SK-N-SH (cell line): ENCODE results near the gene ZNF614.

Experiments used
- CTCF ChIP-seq: fragments of 200-600 bp; sonication (generic); IDR thresholded peaks from 2 replicates; pipeline ENCODE4 v1.6.1; 2017; ENCODE audit warnings: antibody characterized with exemption, mild to moderate bottlenecking, moderate library complexity
- FOSL2 ChIP-seq: IDR thresholded peaks from 2 replicates; pipeline ENCODE4 v1.4.0; 2012; ENCODE audit warnings: low read depth, mild to moderate bottlenecking, moderate library complexity, borderline replicate concordance
- IRF3 ChIP-seq: fragments of 150-350 bp; IDR thresholded peaks from 2 replicates; pipeline ENCODE4 v1.6.1; 2016; ENCODE audit warnings: mild to moderate bottlenecking, low read depth, low read length
- NFIC ChIP-seq: IDR thresholded peaks from 2 replicates; pipeline ENCODE4 v1.4.0; 2012; ENCODE audit warnings: borderline replicate concordance
- TEAD4 ChIP-seq: IDR thresholded peaks from 2 replicates; pipeline ENCODE4 v1.4.0; 2012; ENCODE audit warnings: mild to moderate bottlenecking, borderline replicate concordance; ENCODE audit not compliant: insufficient read depth

GRCh38 chr19:51983361-51983760 is 44.8 kb downstream of the ZNF614 start:
- TF ChIP-seq IRF3 (no peak), NFIC (no peak), CTCF (no peak), TEAD4 (no peak), FOSL2 (no peak)
